NCI-H460 (cell line): ENCODE data around the gene COASY. TPM values are rescaled to one million over a fixed set of nuclear protein-coding genes. Genes with fewer than 3 reads are reported as not detected.
"Not testable (repeated sequence)": the region's sequence is repeated elsewhere in the genome, so short reads cannot be mapped to it uniquely, and the experiment has no call there.

Experiments
- DNase-seq: peaks from one replicate; pipeline ENCODE4 v3.0.0-alpha.2; 2016; ENCODE audit warnings: low read depth; ENCODE audit errors: extremely low read depth
- total RNA-seq: library from RNA; depleted of rRNA; stranded (reverse); fragments of >200 nt; shearing (Covaris generic); gene quantifications from 2 replicates; pipeline ENCODE4 v1.2.3, GENCODE V29; 2014; rRNA removed

Gene COASY
- total RNA-seq, 1 experiment from 2014 or later = 38.1 TPM

- no peak for DNase-seq
These were observed 46.6 kb downstream of the COASY start for GRCh38 chr17:42608305-42609181.

DNA sequence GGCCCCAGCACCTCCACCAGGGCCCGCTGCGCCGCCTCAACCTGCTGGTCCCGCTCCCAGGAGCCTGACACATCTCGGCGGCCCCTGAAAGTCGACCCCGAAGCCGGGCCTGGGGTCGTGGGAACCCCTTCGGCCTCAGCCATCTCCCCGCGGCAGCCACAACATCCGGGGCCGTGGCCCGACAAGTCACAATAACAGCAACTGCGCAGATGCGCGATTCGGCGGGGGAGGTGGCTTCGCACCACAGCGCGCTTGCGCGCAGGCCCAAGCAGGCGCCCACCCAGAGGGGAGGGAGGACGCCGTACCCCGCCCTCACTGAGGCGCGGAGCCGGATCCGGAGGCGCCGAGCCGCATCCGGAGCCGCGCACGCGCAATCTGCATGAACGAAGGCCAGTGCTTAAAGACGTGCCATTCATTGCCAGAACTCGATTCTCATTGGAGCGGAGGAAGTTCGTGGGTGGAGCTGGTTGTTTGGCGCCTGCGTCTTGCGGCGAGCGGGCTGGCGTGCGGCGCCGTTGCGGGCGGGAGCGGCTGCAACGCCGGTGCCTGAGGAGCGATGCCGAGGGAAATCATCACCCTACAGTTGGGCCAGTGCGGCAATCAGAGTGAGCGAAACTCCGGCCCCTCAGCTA, 47.4 kb downstream of the COASY start, which contains the start of the genes RETREG3 and TUBG1:
Gene RETREG3 (minus strand): TSS at position 193 of the 632 bp plus-strand sequence. CDS start 50 bp downstream, at position 143.
Gene TUBG1 (plus strand): TSS at position 502 of the 632 bp plus-strand sequence. CDS start 55 bp downstream, at position 557.
- peak; percentile 99 for DNase-seq

GRCh38 chr17:42609814-42610801, 48.2 kb downstream of the COASY start:
- not testable (repeated sequence) for DNase-seq

DNA sequence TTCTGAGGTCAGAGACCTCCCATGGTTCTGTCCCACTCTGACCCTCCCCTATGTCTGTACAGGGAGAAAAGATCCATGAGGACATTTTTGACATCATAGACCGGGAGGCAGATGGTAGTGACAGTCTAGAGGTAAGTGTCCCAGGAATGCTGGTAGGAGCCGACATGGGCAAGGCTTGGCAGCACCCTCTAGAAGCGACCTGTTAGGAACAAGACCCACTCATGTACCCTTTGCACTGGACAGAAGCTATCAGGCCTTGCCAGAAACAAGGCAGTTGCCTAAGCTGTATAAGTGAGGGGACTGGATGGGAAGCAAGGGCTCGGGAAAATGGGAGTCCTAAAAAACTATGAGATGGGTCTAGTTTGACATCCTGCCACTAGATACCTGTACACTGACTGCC, 50.1 kb downstream of the COASY start:
- no peak for DNase-seq

DNA sequence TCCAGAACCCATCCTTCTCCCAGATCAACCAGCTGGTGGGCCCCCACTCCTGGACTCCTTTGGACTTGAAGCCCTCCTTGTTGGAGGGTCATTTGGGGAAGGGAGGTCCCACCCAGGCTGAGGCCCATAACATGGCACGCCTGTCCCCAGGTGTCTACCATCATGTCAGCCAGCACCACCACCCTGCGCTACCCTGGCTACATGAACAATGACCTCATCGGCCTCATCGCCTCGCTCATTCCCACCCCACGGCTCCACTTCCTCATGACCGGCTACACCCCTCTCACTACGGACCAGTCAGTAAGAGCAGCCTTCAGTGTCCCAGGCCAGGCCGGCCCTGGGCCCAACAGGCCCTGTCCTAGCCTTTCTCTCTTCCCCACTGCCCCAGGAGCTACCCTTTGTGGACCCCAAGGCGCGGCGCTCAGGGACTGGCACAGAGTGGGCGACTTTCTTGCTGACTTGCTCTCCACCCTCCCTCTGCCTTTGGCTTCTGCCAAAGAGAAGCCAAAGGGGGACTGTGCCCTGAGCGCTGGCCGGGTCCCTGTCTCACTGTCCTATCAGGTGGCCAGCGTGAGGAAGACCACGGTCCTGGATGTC, 51.8 kb downstream of the COASY start:
- no peak for DNase-seq

Other genes with a start within 250 kb of the COASY start
- gene STAT3, start 173.7 kb upstream of the COASY start, total RNA-seq = 34.4 and 34.6 TPM in 2 replicates
- 64.0 and 70.4 TPM in 2 replicates for gene CAVIN1, start 138.9 kb upstream of the COASY start, total RNA-seq
- 19.5 and 25.7 TPM in 2 replicates for gene ATP6V0A1, start 103.3 kb upstream of the COASY start, total RNA-seq
- 15.1 and 15.3 TPM in 2 replicates for gene NAGLU, start 25.9 kb upstream of the COASY start, total RNA-seq
- gene HSD17B1, start 9.2 kb upstream of the COASY start, total RNA-seq = 0.37 and 0.38 TPM in 2 replicates
- gene MLX, start 5.0 kb downstream of the COASY start, total RNA-seq = 35.0 and 41.4 TPM in 2 replicates
- gene PSMC3IP, start 15.6 kb downstream of the COASY start, total RNA-seq = 15.0 and 17.1 TPM in 2 replicates
- 32.2 and 35.5 TPM in 2 replicates for gene RETREG3, start 47.2 kb downstream of the COASY start, total RNA-seq
- gene TUBG1, start 47.5 kb downstream of the COASY start, total RNA-seq = 62.1 and 78.8 TPM in 2 replicates
- gene TUBG2, start 97.1 kb downstream of the COASY start, total RNA-seq = 10.2 and 11.5 TPM in 2 replicates
- gene PLEKHH3, start 114.8 kb downstream of the COASY start, total RNA-seq = 18.3 and 19.4 TPM in 2 replicates
- gene CCR10, start 119.7 kb downstream of the COASY start, total RNA-seq = 0.30 and 0.66 TPM in 2 replicates
- gene CNTNAP1, start 120.4 kb downstream of the COASY start, total RNA-seq = 6.7 and 6.8 TPM in 2 replicates
- gene EZH1, start 182.9 kb downstream of the COASY start, total RNA-seq = 21.0 and 33.8 TPM in 2 replicates
- gene RAMP2, start 199.1 kb downstream of the COASY start, total RNA-seq = 0.63 and 0.74 TPM in 2 replicates
- gene VPS25, start 211.3 kb downstream of the COASY start, total RNA-seq = 98.9 and 99.5 TPM in 2 replicates
- gene WNK4, start 218.5 kb downstream of the COASY start, total RNA-seq = 0.61 and 0.64 TPM in 2 replicates
- gene COA3, start 236.6 kb downstream of the COASY start, total RNA-seq = 53.0 and 64.3 TPM in 2 replicates
- 0.17 and 0.98 TPM in 2 replicates for gene CNTD1, start 236.7 kb downstream of the COASY start, total RNA-seq